ENCODE data around the gene RPL10. TPM values are rescaled to one million over a fixed set of nuclear protein-coding genes. Genes with fewer than 3 reads are reported as not detected.
A peak's percentile ranks its signal among the peaks of the same experiment; 100 is the strongest.

Gene RPL10
- total RNA-seq, 4 donors from 2014 or later: 1,992 to 4,644 (median 2,626) TPM

DNA sequence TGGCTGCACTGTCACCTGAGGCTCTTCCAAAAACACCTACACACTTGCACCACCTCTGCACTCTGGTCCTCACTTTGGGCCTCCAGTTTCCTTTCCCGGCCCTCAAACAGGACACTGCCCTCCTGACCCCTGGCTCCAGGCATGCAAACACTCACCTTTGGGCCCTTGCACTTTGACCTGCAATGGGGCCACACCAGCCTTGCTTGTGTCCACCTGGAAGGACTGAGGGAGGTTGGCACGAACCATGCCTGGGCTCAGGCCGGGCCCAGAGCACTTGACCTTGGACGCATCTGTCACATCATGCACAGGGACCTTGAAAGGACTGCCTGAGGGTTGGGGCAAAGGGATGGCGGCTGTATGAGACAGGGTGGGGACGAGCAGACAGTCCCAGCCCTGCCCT is 39.3 kb upstream of the RPL10 start:
- TF ChIP-seq, protein P1, sequence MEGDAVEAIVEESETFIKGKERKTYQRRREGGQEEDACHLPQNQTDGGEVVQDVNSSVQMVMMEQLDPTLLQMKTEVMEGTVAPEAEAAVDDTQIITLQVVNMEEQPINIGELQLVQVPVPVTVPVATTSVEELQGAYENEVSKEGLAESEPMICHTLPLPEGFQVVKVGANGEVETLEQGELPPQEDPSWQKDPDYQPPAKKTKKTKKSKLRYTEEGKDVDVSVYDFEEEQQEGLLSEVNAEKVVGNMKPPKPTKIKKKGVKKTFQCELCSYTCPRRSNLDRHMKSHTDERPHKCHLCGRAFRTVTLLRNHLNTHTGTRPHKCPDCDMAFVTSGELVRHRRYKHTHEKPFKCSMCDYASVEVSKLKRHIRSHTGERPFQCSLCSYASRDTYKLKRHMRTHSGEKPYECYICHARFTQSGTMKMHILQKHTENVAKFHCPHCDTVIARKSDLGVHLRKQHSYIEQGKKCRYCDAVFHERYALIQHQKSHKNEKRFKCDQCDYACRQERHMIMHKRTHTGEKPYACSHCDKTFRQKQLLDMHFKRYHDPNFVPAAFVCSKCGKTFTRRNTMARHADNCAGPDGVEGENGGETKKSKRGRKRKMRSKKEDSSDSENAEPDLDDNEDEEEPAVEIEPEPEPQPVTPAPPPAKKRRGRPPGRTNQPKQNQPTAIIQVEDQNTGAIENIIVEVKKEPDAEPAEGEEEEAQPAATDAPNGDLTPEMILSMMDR (IDR thresholded peaks at IDR 0.05): no peak
- TF ChIP-seq POLR2A (IDR thresholded peaks at IDR 0.05): no peak
- H3K36me3 ChIP-seq: peaks cover 0 to 61% (median 0%) of the 10 kb centered on the region in 3 donors
- H3K4me1 ChIP-seq: no peaks in the 10 kb centered on the region

DNA sequence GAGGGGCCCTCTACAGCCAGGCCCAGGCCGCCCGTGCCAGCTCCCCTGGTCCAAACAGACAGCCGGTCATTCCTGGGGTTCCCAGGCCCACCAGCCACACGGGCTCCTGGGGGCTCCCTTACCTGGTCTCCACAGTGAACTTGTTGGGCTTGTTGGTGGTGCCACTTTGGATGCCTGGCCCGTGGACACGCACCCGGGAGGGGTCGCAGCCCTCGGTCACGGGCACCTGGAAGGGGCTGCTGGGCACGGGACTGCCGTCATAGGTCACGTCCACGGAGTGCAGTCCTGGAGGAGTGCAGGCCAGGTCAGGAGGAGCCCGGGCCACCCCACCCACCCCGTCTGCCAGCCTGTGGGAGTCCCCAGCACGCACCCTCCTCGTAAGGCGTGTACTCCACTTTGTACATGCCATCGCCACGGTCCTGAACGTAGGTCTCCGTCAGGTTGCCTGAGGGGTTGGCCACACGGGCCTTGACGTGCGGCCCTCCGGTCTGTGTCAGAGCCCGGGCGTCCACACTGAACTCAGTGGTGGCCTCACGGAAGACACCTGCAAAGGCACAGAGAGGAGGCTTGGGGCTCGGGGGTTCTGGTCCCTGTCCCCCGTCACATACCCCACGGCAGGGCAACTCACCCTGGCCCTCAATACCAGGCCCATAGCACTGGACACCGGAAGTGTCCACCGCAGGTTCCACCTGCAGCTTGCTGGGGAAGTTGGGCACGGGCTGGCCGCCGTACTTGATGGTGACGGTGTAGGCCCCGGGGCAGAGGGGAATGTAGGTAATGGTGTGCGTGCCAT is 38.6 kb upstream of the RPL10 start:
- no peak overlapping the region for H3K4me3 ChIP-seq
- TF ChIP-seq, protein P1 (IDR thresholded peaks at IDR 0.05): no peak
- no peak for TF ChIP-seq POLR2A (IDR thresholded peaks at IDR 0.05)
- H3K36me3 ChIP-seq: peaks cover 0 to 59% (median 0%) of the 10 kb centered on the region in 3 donors

More for the DNA sequence above, 39.3 kb upstream of the RPL10 start:
- no peak for DNase-seq
- Histone ChIP-seq H3K4me3 (no peak overlapping the region), H3K27ac (peak overlapping the region in 1 of 4 donors; percentile 12), H3K9me3 (no peaks in the 10 kb centered on the region), H3K27me3 (no peaks in the 10 kb centered on the region)

DNA sequence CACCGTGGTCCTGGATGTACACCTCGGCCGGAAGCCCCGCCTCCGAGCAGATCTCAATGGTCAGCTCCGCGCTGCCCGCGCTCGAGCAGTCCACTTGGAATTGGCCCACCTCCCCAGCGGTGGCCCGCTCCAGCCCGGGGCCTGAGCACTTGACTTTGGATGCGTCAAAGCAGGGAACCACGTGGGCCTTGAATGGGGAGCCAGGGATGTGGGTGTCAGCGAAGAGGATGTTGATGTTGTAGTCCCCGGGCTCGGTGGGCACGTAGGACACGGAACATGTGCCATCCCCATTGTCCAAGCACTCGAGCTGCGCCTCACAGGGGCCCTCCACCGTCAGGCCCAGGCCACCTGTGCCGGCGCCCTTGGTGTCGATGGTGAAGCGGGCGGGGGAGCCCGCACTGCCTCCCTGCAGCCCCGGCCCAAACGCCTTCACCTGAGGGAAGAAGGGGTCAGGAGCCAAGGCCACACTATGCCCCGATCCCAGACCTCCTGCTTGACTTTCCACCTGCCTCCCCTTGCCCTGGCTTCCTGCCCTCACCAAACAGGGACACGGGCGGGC is 37.9 kb upstream of the RPL10 start:
- TF ChIP-seq, protein P1 (IDR thresholded peaks at IDR 0.05): no peak
- TF ChIP-seq POLR2A (IDR thresholded peaks at IDR 0.05): no peak
- no peak for DNase-seq
- Histone ChIP-seq H3K27me3 (no peaks in the 10 kb centered on the region), H3K36me3 (peaks cover 0 to 59% (median 0%) of the 10 kb centered on the region in 3 donors), H3K9me3 (no peaks in the 10 kb centered on the region), H3K4me1 (no peaks in the 10 kb centered on the region), H3K27ac (no peak overlapping the region), H3K4me3 (no peak overlapping the region)

More for the DNA sequence above, 38.6 kb upstream of the RPL10 start:
- no peaks in the 10 kb centered on the region for H3K4me1 ChIP-seq
- H3K27me3 ChIP-seq: no peaks in the 10 kb centered on the region
- DNase-seq: no peak
- H3K27ac ChIP-seq: no peak overlapping the region
- H3K9me3 ChIP-seq: no peaks in the 10 kb centered on the region

DNA sequence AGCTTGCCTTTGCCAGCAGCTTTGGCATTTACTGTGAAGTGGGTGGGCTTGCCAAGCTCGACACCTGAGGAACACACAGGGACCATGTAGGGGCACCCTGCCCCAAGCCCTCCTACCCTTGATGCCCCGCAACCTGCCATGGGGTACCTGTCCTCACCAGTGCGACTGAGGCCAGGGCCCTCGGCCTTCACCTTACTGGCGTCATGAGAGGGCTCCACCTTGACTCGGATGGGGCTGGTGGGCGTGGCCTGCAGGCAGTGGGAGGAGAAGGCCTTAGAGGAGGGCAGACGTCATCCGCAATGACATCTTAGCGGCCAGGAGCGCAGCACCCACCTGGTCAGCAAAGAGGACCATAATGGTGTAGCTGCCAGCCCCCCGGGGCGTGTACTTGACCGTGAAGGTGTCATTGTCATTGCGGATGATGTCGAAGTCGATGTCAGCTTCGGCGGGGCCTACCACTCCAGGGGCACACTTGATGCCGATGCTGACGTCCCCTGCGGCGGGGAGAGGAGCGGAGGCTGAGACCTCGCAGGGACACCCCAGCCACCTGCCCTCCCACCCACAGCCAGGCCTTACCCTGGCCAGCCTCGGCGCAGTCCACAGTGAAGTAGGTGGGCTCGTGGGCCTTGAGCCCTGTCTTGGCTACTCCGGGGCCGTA is 36.0 kb upstream of the RPL10 start:
- no peaks in the 10 kb centered on the region for H3K27me3 ChIP-seq
- no peaks in the 10 kb centered on the region for H3K9me3 ChIP-seq
- H3K36me3 ChIP-seq: peaks cover 0 to 52% (median 0%) of the 10 kb centered on the region in 3 donors
- peak overlapping the region in 1 of 4 donors; percentile 22 for H3K27ac ChIP-seq
- TF ChIP-seq, protein P1 (IDR thresholded peaks at IDR 0.05): no peak
- TF ChIP-seq POLR2A (IDR thresholded peaks at IDR 0.05): no peak
- no peak overlapping the region for H3K4me3 ChIP-seq
- no peak for DNase-seq
- no peaks in the 10 kb centered on the region for H3K4me1 ChIP-seq

DNA sequence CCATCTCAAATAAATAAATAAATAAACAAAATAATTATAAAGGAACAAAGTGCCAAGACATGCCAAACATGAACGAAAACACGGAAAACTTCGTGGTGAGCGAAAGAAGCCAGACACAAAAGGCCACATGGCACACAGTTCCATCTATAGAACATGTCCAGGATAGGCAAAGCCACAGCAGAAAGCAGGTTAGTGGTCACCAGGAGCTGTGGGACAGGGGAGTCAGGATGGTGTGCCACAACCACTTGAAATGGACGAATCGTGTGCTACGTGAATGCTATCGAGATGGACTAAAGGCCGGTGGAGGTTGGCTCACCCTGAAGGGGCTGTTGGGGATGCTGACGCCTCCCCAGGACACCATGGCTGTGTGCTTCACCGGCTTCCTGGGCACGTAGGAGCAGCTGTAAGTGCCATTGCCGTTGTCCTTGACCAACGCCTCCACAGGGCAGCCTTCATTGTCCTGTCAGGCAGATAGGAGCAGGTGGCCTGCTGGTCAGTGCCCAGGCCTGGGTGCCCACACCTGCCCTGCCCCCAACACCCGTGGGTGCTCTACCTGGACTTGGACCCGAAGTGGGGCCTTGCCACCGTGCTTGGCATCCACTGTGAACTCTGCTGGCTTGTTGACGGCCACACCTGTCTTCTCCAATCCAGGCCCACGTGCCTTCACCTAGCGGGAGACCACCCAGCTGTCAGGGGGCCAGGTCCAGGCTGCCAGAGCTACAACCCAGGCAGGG is 34.3 kb upstream of the RPL10 start:
- Histone ChIP-seq H3K4me1 (peaks cover 0 to 11% (median 0%) of the 10 kb centered on the region in 4 donors), H3K9me3 (no peaks in the 10 kb centered on the region), H3K4me3 (no peak overlapping the region), H3K27ac (no peak overlapping the region), H3K36me3 (peaks cover 0 to 36% (median 0%) of the 10 kb centered on the region in 3 donors), H3K27me3 (no peaks in the 10 kb centered on the region)
- no peak for TF ChIP-seq POLR2A (IDR thresholded peaks at IDR 0.05)
- TF ChIP-seq, protein P1 (IDR thresholded peaks at IDR 0.05): no peak
- DNase-seq: no peak
